Uterus (tissue), 2 donors: ENCODE measurements around the gene RFESD.

Experiments
- CTCF ChIP-seq, 4 experiments: fragments of 200-600 bp in 2 of 4; fragments of 450-650 bp in 2 of 4; sonication (generic) in 2 of 4; IDR thresholded peaks; one replicate each; pipeline ENCODE4 v1.5.1; 2016 to 2019; ENCODE audit warnings: antibody characterized with exemption in 4 of 4, mild to moderate bottlenecking in 2 of 4, moderate library complexity in 1 of 4
- POLR2A ChIP-seq, 2 donors: fragments of 450-650 bp; IDR thresholded peaks; one replicate each; pipeline ENCODE4 v1.6.1; 2016; ENCODE audit warnings: antibody characterized with exemption in 2 of 2, mild to moderate bottlenecking in 1 of 2, moderate library complexity in 1 of 2

GRCh38 chr5:95701074-95701473 lies 54.5 kb downstream of the RFESD start:
- no peak for TF ChIP-seq CTCF (IDR thresholded peaks at IDR 0.05)
- no peak for TF ChIP-seq POLR2A (IDR thresholded peaks at IDR 0.05)
